ENCODE measurements around the gene ZNF747. TPM values are rescaled to one million over a fixed set of nuclear protein-coding genes. Genes with fewer than 3 reads are reported as not detected.
A peak's percentile ranks its signal among the peaks of the same experiment; 100 is the strongest.

The ZNF747 gene
- total and polyA plus RNA-seq, 10 of the 15 experiments (the other 5 are each of a cell fraction or from before 2014, with no cell fraction given): 1.0 to 13.0 (median 7.2) TPM

- Histone ChIP-seq H3K4me1 (ENCODE audit: control insufficient read depth, insufficient read depth, low read length) (peaks cover 15% of the 10 kb centered on the region), H3K79me2 (ENCODE audit: control insufficient read depth, insufficient read depth, low read length) (no peaks in the 10 kb centered on the region), H3K36me3 (ENCODE audit: control insufficient read depth in 2 of 2, insufficient read depth in 2 of 2, low read length in 1 of 2) (peaks cover 7% of the 10 kb centered on the region in 2 experiments; a peak in 2 of 4 replicates), H3K9ac (ENCODE audit: control insufficient read depth, insufficient read depth, low read length) (peak overlapping the region; percentile 59), H3K9me3 (replicated peaks; ENCODE audit: control insufficient read depth, insufficient read depth, low read length) (no peaks in the 10 kb centered on the region), H3K4me2 (ENCODE audit: control insufficient read depth, insufficient read depth) (peak overlapping the region; percentile 78), H4K20me1 (ENCODE audit: control insufficient read depth, insufficient read depth) (no peaks in the 10 kb centered on the region), H3K27me3 (replicated peaks in 1 of 2; ENCODE audit: control insufficient read depth in 2 of 2, insufficient read depth in 2 of 2, low read length in 1 of 2) (no peaks in the 10 kb centered on the region), H3K27ac (ENCODE audit: control insufficient read depth, insufficient read depth) (no peak overlapping the region), H2AFZ (ENCODE audit: control insufficient read depth, low read depth, low read length) (no peak overlapping the region), H3K4me3 (peak overlapping the region; percentile 91)
- BruUV-seq (replicated peaks): TSS peak; percentile 79
- POLR2A ChIA-PET: interaction anchor here (0.5 to 1.1 kb wide), 6 partner anchors 41 to 741 kb away, joined by 3 to 7 read pairs (median 4); no protein-coding TSS in a partner anchor
- 36% methylated on average over 4 of the region's 4 CpGs for WGBS (ENCODE audit: insufficient coverage, insufficient replicate concordance, low lambda C conversion rate, missing lambda C conversion rate)
- no peak for ATAC-seq
- no peak for TF ChIP-seq ZNF24 (IDR thresholded peaks at IDR 0.05)
- no peak for TF ChIP-seq RBBP5 (conservative IDR thresholded peaks at IDR 0.05)
- no peak for TF ChIP-seq ZBTB11 (CRISPR knock-in tag; IDR thresholded peaks at IDR 0.05)
- TF ChIP-seq IRF3 (IDR thresholded peaks at IDR 0.05): no peak
- peak; percentile 69; the same call in 1 of the 2 replicates for TF ChIP-seq SIN3A (IDR thresholded peaks at IDR 0.05; ENCODE audit: low read depth, low read length)
- TF ChIP-seq KAT2A (conservative IDR thresholded peaks at IDR 0.05; ENCODE audit: control insufficient read depth, low read depth, low read length): no peak
- no peak for TF ChIP-seq SUZ12 (IDR thresholded peaks at IDR 0.05; ENCODE audit: unreplicated experiment)
- no peak for TF ChIP-seq POLR2AphosphoS2 (IDR thresholded peaks at IDR 0.05; ENCODE audit: low read depth, low read length)
- no peak for TF ChIP-seq PAX8 (IDR thresholded peaks at IDR 0.05)
- peak; percentile 35; the same call in 1 of the 2 replicates for TF ChIP-seq SPI1 (IDR thresholded peaks at IDR 0.05; ENCODE audit: borderline replicate concordance, insufficient read depth, low read depth, low read length)
- no peak for TF ChIP-seq EP300 (IDR thresholded peaks at IDR 0.05; ENCODE audit: borderline replicate concordance in 1 of 2, control insufficient read depth in 1 of 2, low read depth in 2 of 2, low read length in 2 of 2)
- TF ChIP-seq BACH1 (IDR thresholded peaks at IDR 0.05; ENCODE audit: borderline replicate concordance): no peak
- no peak for TF ChIP-seq HSF1 (IDR thresholded peaks at IDR 0.05; ENCODE audit: low read depth, low read length)
- TF ChIP-seq ZSCAN29 (IDR thresholded peaks at IDR 0.05): no peak
- TF ChIP-seq NR2C1 (IDR thresholded peaks at IDR 0.05): no peak
- no peak for TF ChIP-seq E2F4 (IDR thresholded peaks at IDR 0.05; ENCODE audit: low read depth, low read length)
- TF ChIP-seq HDGF (IDR thresholded peaks at IDR 0.05): no peak
- intact Hi-C loops (cut with micrococcal nuclease; ENCODE audit: unreplicated experiment) (loop anchor here (2.0 kb wide), 1 partner anchor 95 kb away; the partner anchor contains the start of gene DCTPP1), in situ Hi-C loops (cut with MboI) (no loop called here)
- SMC1A ChIA-PET (ENCODE audit: uncharacterized antibody, unreplicated experiment): interaction anchor here (0.6 to 1.0 kb wide), 2 partner anchors 16 to 72 kb away, joined by 3 read pairs; no protein-coding TSS in a partner anchor
- RAD21 ChIA-PET (ENCODE audit: unreplicated experiment): interaction anchor here (1.3 kb wide), 1 partner anchor 10 kb away, joined by 4 read pairs; no protein-coding TSS in a partner anchor
- CTCF ChIA-PET: interaction anchor here (0.9 to 1.7 kb wide), 3 partner anchors 9 to 96 kb away, joined by 3 to 10 read pairs (median 6); partner anchors contain the start of genes DCTPP1 and ZNF747
- no peak for FAIRE-seq
- DNase-seq (ENCODE audit: low read depth, low spot score): no peak
These were observed 8.9 kb downstream of the ZNF747 start for GRCh38 chr16:30525844-30526136.
